Endothelial cell of umbilical vein (primary cell): ENCODE measurements around the gene NUTM1. TPM values are rescaled to one million over a fixed set of nuclear protein-coding genes. Genes with fewer than 3 reads are reported as not detected.
A peak's percentile ranks its signal among the peaks of the same experiment; 100 is the strongest.

Experiments used
- BruUV-seq: library from RNA; stranded (reverse); fragments of 400-500 nt; replicated peaks from 2 replicates; lab custom pipeline; 2021; lab: Mats Ljungman, UMichigan
- CTCF ChIA-PET: fragments of 300-600, 350-600 bp; sonication (Branson Sonifier 250); formaldehyde crosslinking; loops from one replicate; lab custom pipeline; 2021; ENCODE audit warnings: antibody characterized with exemption, inconsistent platforms; lab: Charles Lee
- POLR2A ChIA-PET: fragments of 300-600, 350-600 bp; sonication (Branson Sonifier 250); formaldehyde crosslinking; loops from one replicate; lab custom pipeline; 2021; ENCODE audit warnings: antibody characterized with exemption, inconsistent platforms; lab: Charles Lee
- DNase-seq: peaks from one replicate; pipeline ENCODE4 v3.0.0-alpha.2; 2011; ENCODE audit warnings: low read depth, low spot score
- FAIRE-seq: peaks from 2 replicates; lab custom pipeline; 2011; peaks lifted over from hg19 to GRCh38; lab: Jason Lieb, UNC
- H2AFZ ChIP-seq: 2 replicates; pipeline ENCODE4 v1.6.0; 2012; ENCODE audit warnings: low read depth, low read length, control low read depth, inconsistent platforms
- H3K27ac ChIP-seq: 2 replicates; pipeline ENCODE4 v1.5.1; 2011; ENCODE audit warnings: low read depth, mild to moderate bottlenecking, control low read depth, low read length, moderate library complexity; ENCODE audit not compliant: insufficient read depth
- H3K27me3 ChIP-seq, 2 experiments: 2 replicates each; pipeline versions ENCODE4 v1.6.0 to v1.6.1; 2011; ENCODE audit warnings: low read length in 2 of 2, mixed read lengths in 1 of 2; ENCODE audit not compliant: control insufficient read depth in 2 of 2, insufficient read depth in 2 of 2
- H3K36me3 ChIP-seq, 2 experiments: 2 replicates in 1 of 2; 3 replicates in 1 of 2; pipeline ENCODE4 v1.5.1; 2011; ENCODE audit warnings: low read length in 2 of 2, mild to moderate bottlenecking in 1 of 2, moderate library complexity in 1 of 2; ENCODE audit not compliant: control insufficient read depth in 2 of 2, insufficient read depth in 2 of 2; ENCODE audit errors: extremely low read depth in 1 of 2
- H3K4me1 ChIP-seq: 3 replicates; pipeline ENCODE4 v1.5.1; 2011; ENCODE audit warnings: mild to moderate bottlenecking, low read length; ENCODE audit not compliant: control insufficient read depth, insufficient read depth; ENCODE audit errors: extremely low read depth
- H3K4me2 ChIP-seq: 2 replicates; pipeline ENCODE4 v1.6.1; 2011; ENCODE audit warnings: low read length, control low read depth, mixed read lengths; ENCODE audit not compliant: insufficient read depth
- H3K4me3 ChIP-seq, 3 experiments: fragments of 200-600 bp in 1 of 3; sonication (generic), shearing (Covaris generic) in 1 of 3; replicated peaks in 1 of 3; 2 replicates each; pipeline ENCODE4 v1.5.1; 2011 to 2016; ENCODE audit warnings: control low read depth in 3 of 3, low read length in 3 of 3, mild to moderate bottlenecking in 2 of 3, inconsistent platforms in 1 of 3, low read depth in 1 of 3, moderate library complexity in 1 of 3; ENCODE audit not compliant: insufficient read depth in 1 of 3
- H3K79me2 ChIP-seq: 2 replicates; pipeline ENCODE4 v1.6.0; 2012; ENCODE audit warnings: low read length, inconsistent platforms; ENCODE audit not compliant: control insufficient read depth, insufficient read depth
- H3K9ac ChIP-seq: replicated peaks from 2 replicates; pipeline ENCODE3; 2011; ENCODE audit warnings: low read length, control low read depth; ENCODE audit not compliant: insufficient read depth; ENCODE audit errors: extremely low read depth
- H3K9me1 ChIP-seq: replicated peaks from 3 replicates; pipeline ENCODE4 v1.6.0; 2011; ENCODE audit warnings: mild to moderate bottlenecking, low read length; ENCODE audit not compliant: control insufficient read depth, insufficient read depth; ENCODE audit errors: extremely low read depth
- H3K9me3 ChIP-seq: replicated peaks from 2 replicates; pipeline ENCODE4 v1.5.1; 2012; ENCODE audit warnings: low read length, inconsistent platforms; ENCODE audit not compliant: control insufficient read depth, insufficient read depth
- H4K20me1 ChIP-seq: replicated peaks from 2 replicates; pipeline ENCODE3; 2011; ENCODE audit warnings: mild to moderate bottlenecking, low read length; ENCODE audit not compliant: control insufficient read depth, insufficient read depth; ENCODE audit errors: extremely low read depth
- EZH2 ChIP-seq: IDR thresholded peaks from 2 replicates; pipeline ENCODE4 v1.6.1; 2012; ENCODE audit warnings: borderline replicate concordance, low read depth, mild to moderate bottlenecking, moderate library complexity, low read length, inconsistent platforms; ENCODE audit not compliant: severe bottlenecking
- FOS ChIP-seq: IDR thresholded peaks from 2 replicates; pipeline ENCODE4 v1.6.1; 2011; ENCODE audit warnings: mild to moderate bottlenecking, low read length, moderate library complexity, borderline replicate concordance; ENCODE audit not compliant: insufficient read depth
- GATA2 ChIP-seq: IDR thresholded peaks from 2 replicates; pipeline ENCODE4 v1.7.0; 2011; ENCODE audit warnings: low read depth, mild to moderate bottlenecking, moderate library complexity, mixed read lengths, low read length; ENCODE audit not compliant: insufficient read length, insufficient read depth
- JUN ChIP-seq: IDR thresholded peaks from 2 replicates; pipeline ENCODE4 v1.6.1; 2011; ENCODE audit warnings: borderline replicate concordance, low read depth; ENCODE audit not compliant: insufficient read length, insufficient read depth
- MYC ChIP-seq: IDR thresholded peaks from one replicate; pipeline ENCODE4 v1.6.1; 2011; ENCODE audit warnings: mild to moderate bottlenecking, low read depth, low read length
- POLR2A ChIP-seq: IDR thresholded peaks from 2 replicates; pipeline ENCODE4 v1.6.1; 2012; ENCODE audit warnings: low read depth, mild to moderate bottlenecking, control low read depth, low read length
- POLR2AphosphoS5 ChIP-seq: IDR thresholded peaks from 2 replicates; pipeline ENCODE4 v1.6.1; 2012; ENCODE audit warnings: low read depth, mild to moderate bottlenecking, control low read depth, low read length, moderate library complexity; ENCODE audit not compliant: insufficient read depth
- dilution Hi-C: fragments of 300-500 bp; cut with MboI; formaldehyde crosslinking; loops from one replicate; pipeline ENCODE4 v1.15.0; 2019; ENCODE audit warnings: low sequenced_read_pairs; ENCODE audit not compliant: extremely low pct_ligation_motif_present
- intact Hi-C: fragments of 100-400 bp; cut with micrococcal nuclease; formaldehyde crosslinking; loops from one replicate; pipeline ENCODE4 v1.10.0; 2022
- polyA plus RNA-seq, 4 experiments: library from polyadenylated mRNA; depleted of rRNA in 3 of 4; stranded (reverse) in 3 of 4; unstranded in 1 of 4; fragments of >200 nt; gene quantifications; 2 replicates each; pipeline versions ENCODE4 v1.2.1 to v1.2.3, GENCODE V29; 2011 to 2012; ENCODE audit warnings: missing spikeins in 1 of 4
- total RNA-seq: library from RNA; stranded (reverse); gene quantifications from 2 replicates; pipeline ENCODE4 v1.2.3, GENCODE V29; 2021
- TF ChIP-seq, protein P1 (sequence below), 2 donors: IDR thresholded peaks; 1 replicate in 1 of 2; 2 replicates in 1 of 2; pipeline ENCODE4 v1.5.1; 2011; ENCODE audit warnings: low read length in 2 of 2, mild to moderate bottlenecking in 2 of 2, moderate library complexity in 2 of 2, control low read depth in 1 of 2, inconsistent platforms in 1 of 2, low read depth in 1 of 2; ENCODE audit not compliant: insufficient read depth in 1 of 2; ENCODE audit errors: extremely low read depth in 1 of 2
- TF ChIP-seq, protein P2 (sequence below): IDR thresholded peaks from 2 replicates; pipeline ENCODE4 v1.6.1; 2011; ENCODE audit not compliant: insufficient read depth, insufficient read length

The NUTM1 gene
- total and polyA plus RNA-seq, 2 donors (not counting 3 experiments of a cell fraction or from before 2014, with no cell fraction given): not detected

DNA sequence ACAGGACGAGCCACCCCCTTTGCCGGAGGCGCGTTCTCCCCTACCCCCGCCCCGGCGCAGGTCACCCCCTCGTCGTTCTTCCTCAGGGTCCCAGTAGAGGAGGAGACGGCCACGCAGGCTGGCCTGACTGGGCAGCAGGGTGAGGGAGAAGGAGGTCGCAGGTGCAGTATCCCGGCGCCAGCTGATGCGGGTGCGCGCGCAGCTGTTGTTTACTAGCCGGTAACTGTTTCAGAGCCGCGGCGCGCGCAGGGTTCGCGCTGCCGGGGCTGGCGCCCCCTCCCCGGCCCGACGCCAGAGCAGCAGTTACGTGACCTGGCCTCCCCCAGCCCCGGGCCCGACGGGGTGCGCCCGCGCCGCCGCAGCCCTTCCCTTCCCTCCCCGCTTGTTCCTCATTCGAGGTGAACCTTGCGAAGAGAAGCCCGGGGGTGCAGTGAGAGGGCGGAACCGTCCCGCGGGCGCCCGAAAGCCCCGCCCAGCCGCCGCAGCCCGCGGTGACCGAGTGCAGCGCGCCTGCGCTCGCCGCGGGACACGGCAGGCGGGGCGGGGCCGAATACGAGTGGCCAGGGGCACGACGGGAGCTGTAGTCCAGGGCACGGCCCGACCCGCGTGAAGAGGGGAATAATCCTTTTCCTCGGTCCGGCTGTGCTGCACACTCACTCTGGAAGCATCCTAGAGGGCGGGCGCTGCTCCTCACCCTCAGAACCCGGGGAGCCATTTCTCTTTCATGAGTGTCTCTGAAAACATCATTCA lies 5.4 kb upstream of the NUTM1 start, which contains the start of gene SLC12A6:
TSS of gene SLC12A6 (minus strand) at position 225 of the 750 bp plus-strand sequence. CDS start 1,101 bp downstream, outside the sequence.
- FAIRE-seq (no peak), DNase-seq (peak; percentile 92)
- TF ChIP-seq, protein P1, sequence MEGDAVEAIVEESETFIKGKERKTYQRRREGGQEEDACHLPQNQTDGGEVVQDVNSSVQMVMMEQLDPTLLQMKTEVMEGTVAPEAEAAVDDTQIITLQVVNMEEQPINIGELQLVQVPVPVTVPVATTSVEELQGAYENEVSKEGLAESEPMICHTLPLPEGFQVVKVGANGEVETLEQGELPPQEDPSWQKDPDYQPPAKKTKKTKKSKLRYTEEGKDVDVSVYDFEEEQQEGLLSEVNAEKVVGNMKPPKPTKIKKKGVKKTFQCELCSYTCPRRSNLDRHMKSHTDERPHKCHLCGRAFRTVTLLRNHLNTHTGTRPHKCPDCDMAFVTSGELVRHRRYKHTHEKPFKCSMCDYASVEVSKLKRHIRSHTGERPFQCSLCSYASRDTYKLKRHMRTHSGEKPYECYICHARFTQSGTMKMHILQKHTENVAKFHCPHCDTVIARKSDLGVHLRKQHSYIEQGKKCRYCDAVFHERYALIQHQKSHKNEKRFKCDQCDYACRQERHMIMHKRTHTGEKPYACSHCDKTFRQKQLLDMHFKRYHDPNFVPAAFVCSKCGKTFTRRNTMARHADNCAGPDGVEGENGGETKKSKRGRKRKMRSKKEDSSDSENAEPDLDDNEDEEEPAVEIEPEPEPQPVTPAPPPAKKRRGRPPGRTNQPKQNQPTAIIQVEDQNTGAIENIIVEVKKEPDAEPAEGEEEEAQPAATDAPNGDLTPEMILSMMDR (IDR thresholded peaks at IDR 0.05; ENCODE audit: extremely low read depth in 1 of 2, insufficient read depth in 1 of 2, low read depth in 1 of 2, low read length in 2 of 2): no peak
- TF ChIP-seq FOS (no peak), POLR2AphosphoS5 (peak; percentile 88), POLR2A (peak; percentile 56), GATA2 (no peak), EZH2 (no peak), MYC (no peak), JUN (no peak)
- TF ChIP-seq, protein P2, sequence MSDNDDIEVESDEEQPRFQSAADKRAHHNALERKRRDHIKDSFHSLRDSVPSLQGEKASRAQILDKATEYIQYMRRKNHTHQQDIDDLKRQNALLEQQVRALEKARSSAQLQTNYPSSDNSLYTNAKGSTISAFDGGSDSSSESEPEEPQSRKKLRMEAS: no peak
- Histone ChIP-seq H3K4me3 (peak within 1 kb of the TSS; percentile 54 to 83 (median 61)), H3K9me3 (no peaks in the 10 kb centered on the region), H3K27ac (peak within 1 kb of the TSS; percentile 71), H3K9me1 (no peaks in the 10 kb centered on the region), H3K36me3 (peaks cover 0 to 5% of the 10 kb centered on the region in 2 experiments), H3K4me1 (peaks cover 43% of the 10 kb centered on the region), H3K9ac (peak within 1 kb of the TSS; percentile 69), H3K4me2 (peak within 1 kb of the TSS; percentile 77), H3K27me3 (no peaks in the 10 kb centered on the region), H3K79me2 (peaks cover 20% of the 10 kb centered on the region), H2AFZ (peak within 1 kb of the TSS; percentile 67), H4K20me1 (no peaks in the 10 kb centered on the region)
- CTCF ChIA-PET: interaction anchor here (0.6 to 2.2 kb wide), 11 partner anchors 9 to 228 kb away, joined by 3 to 10 read pairs (median 4); partner anchors contain the start of genes GOLGA8A, KATNBL1 and LPCAT4
- POLR2A ChIA-PET: interaction anchor here (1.2 to 1.5 kb wide), 2 partner anchors 8 to 29 kb away, joined by 3 to 6 read pairs; partner anchors contain the start of gene LPCAT4
- BruUV-seq: no TSS peak
- dilution Hi-C loops (no loop called here), intact Hi-C loops (loop anchor here (1.0 kb wide), 2 partner anchors 113 to 236 kb away; partner anchors contain the start of gene EMC7)
